Endometrial microvascular endothelial cells (primary cell): Measurements from ENCODE around the gene RAP1GAP2. TPM values are rescaled to one million over a fixed set of nuclear protein-coding genes. Genes with fewer than 3 reads are reported as not detected.
"Not testable (repeated sequence)": the region's sequence is repeated elsewhere in the genome, so short reads cannot be mapped to it uniquely, and the experiment has no call there.

Experiments used
- in situ Hi-C: cut with HindIII; loops from 2 replicates; pipeline ENCODE4 v1.10.0; 2017; ENCODE audit warnings: low sequenced_read_pairs, low pct_unique_long_range_greater_than_20kb; ENCODE audit errors: inconsistent ontology term
- total RNA-seq: library from RNA; depleted of rRNA; stranded (reverse); fragments of >200 nt; gene quantifications from one replicate; pipeline ENCODE4 v1.2.3, GENCODE V29; 2015; ENCODE audit errors: inconsistent ontology term

The RAP1GAP2 gene
- total RNA-seq, 1 donor from 2014 or later: 2.5 TPM

DNA sequence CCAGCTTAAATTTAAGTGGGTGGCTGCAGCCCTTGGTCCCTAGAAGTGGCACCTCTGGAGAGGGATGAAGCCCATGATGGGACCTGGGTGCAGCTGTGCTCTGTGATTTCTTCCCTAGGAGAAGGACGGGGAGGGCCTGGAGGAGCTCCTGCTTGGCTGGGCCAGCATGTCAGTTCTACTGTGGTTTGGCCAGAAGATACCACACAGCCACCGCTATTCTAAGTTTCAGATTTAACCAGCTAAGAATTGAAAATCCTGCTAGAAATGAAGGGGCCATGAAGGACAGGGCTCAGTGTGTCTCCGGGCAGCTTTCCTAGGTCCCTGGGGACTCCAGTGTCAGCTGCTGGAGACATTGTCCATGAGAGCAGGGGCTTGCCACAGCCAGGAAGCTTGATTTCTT lies 9.7 kb downstream of the RAP1GAP2 start:
- in situ Hi-C loops: no loop called here

DNA sequence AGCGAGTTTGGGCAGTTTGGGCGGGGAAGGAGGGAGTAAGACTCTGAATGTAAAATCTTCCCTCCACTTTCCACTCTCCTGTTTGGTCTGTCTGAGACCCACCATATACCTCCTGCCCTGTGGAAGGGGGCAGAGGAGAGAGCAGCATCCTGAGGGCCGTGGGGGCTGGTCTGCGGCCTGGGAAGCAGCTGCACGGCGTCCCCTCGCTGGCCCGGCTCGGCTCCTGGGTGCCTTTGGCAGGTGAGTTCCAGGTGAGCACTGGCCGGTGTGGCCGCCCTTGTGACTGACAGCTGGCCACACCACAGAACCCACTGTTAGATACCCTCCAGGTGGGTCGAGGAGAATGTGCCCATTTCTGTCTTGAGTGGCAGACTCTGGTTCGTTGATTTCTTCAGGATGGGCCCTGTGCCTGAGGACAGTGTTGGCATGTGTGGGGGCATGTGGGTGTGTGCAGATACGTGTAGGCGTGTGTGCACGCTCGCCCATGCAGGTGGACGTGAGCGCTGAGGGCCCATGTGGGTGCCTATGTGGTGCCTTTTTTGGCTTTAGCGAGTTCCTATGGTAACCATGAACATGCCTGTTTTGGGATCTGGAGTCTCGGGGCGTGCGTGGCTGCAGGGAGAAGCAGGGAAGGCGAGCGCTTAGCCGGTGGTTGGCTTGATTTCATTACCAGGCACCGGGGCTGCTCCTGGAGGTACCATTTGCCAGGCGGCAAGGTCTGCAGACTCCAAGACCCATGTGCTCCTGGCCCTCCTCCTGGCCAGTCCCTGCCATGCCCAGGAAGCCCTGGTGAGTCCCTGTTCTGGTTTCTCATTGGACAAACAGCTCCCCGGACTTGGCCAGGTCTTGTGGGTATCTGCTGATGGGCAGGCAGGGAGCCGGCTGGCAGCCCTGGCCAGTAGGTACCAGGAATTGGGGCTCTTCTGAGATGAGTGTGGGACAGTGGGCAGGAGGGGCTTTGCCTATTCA lies 12.4 kb downstream of the RAP1GAP2 start:
- in situ Hi-C loops: no loop called here

- in situ Hi-C loops: no loop called here
Measured at GRCh38 chr17:2809337-2809736, 13.1 kb downstream of the RAP1GAP2 start.

GRCh38 chr17:2814049-2814448 lies 17.8 kb downstream of the RAP1GAP2 start:
- in situ Hi-C loops: no loop called here

- in situ Hi-C loops: no loop called here
Measured at GRCh38 chr17:2814481-2815341, 18.5 kb downstream of the RAP1GAP2 start.

DNA sequence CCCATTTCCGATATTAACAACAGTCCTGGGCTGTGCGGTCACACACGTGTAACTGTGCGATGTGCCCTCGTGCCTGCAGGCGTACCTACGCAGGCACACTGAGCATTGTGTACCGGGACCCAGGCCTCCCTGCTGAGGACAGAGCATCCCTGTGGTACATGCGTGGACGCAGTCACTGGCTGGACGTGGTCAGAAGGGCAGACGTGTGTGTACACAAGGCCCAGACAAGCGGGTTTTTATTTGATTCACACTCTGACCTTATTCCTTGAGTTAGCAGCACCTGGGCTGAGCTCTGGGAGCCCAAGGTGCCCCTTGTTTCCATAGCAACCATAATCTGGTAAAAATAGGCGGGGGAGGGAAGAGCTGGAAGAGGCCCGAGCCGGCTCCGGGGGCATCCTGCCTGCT lies 19.5 kb downstream of the RAP1GAP2 start:
- in situ Hi-C loops: no loop called here

- in situ Hi-C loops: no loop called here
Measured at GRCh38 chr17:2816688-2817087, 20.4 kb downstream of the RAP1GAP2 start.

DNA sequence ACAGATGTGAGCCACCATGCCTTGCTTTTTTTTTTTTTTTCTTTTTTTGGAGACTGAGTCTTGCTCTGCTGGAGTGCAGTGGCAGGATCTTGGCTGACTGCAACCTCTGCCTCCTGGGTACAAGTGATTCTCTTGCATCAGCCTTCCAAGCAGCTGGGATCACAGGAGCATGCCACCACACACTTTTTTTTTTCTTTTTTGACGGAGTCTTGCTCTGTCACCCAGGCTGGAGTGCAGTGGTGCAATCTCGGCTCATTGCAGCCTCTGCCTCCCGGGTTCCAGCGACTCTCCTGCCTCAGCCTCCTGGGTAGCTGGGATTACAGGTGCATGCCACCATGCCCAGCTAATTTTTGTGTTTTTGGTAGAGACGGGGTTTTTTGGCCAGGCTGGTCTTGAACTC lies 23.1 kb downstream of the RAP1GAP2 start:
- in situ Hi-C loops: not testable (repeated sequence)

- in situ Hi-C loops: no loop called here
Measured at GRCh38 chr17:2819921-2820501, 23.8 kb downstream of the RAP1GAP2 start.

DNA sequence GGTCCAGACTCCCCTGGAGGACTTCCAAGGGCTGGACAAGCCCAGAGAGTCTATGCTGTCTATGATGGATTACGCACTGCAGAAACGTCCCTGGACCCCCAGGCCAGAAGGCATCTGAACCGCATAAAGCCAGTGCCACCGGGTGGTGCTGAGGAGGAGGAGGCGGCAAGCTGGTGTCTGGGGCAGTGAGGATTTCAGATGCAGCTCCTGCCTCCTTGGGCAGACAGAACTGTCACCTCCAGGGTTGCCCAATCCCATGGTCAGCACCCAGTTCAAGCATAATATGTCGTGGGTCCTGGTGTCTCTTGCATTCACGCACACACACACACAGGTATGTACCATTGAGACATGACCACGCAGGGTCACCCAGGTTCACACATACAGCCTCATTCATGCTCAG lies 25.6 kb downstream of the RAP1GAP2 start:
- in situ Hi-C loops: no loop called here

DNA sequence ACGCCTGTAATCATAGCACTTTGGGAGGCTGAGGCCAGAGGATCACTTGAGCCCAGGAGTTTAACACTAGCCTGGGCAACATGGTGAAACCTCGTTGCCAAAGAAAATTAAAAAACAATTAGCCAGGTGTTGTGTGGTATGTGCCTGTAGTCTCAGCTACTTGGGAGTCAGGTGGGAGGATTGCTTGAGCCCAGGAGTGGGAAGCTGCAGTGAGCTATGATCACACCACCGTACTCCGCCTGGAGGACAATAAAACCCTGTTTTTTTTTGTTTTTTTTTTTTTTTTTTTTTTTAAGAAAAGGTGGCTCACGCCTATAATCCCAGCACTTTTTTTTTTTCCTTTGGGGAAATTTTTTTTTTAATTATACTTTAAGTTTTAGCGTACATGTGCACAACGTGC lies 26.1 kb downstream of the RAP1GAP2 start:
- in situ Hi-C loops: no loop called here

DNA sequence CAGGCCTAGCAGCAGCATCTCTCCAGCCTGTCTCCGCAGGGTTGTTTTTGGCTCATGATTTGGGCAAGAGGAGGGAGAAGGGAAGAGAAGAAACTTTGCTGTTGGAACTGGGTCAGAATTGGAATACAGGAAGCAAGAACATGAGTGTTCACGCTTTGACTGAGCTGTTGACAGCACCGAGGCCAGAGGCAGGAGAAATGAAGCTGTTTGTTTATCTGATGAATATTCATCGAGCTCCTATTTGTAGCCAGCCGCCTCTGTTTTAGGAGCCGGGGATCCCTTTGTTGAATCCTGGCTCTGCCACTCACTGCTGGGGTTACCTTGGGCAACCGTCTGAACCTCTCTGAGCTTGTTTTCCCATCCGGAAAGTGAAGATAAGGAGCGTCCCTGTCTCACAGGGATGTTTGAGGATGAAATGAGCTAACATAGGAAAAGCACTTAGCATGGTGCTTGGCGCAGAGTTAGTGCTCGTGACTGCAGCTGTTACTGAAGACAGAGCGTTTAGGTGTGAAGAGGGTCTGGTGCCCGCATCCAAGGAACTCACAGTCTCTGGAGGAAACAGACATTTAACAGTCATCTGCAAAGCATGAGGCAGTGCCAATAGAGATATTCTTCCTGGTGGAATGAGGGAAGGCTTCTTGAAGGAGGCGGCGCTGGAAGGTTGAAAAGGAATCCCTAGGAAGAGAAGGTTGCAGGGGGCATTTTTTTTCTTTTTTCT lies 29.2 kb downstream of the RAP1GAP2 start:
- in situ Hi-C loops: no loop called here

GRCh38 chr17:2828397-2829038 lies 32.3 kb downstream of the RAP1GAP2 start:
- in situ Hi-C loops: no loop called here

GRCh38 chr17:2830678-2831077 lies 34.4 kb downstream of the RAP1GAP2 start:
- in situ Hi-C loops: no loop called here

GRCh38 chr17:2835780-2836179 lies 39.5 kb downstream of the RAP1GAP2 start:
- in situ Hi-C loops: no loop called here

DNA sequence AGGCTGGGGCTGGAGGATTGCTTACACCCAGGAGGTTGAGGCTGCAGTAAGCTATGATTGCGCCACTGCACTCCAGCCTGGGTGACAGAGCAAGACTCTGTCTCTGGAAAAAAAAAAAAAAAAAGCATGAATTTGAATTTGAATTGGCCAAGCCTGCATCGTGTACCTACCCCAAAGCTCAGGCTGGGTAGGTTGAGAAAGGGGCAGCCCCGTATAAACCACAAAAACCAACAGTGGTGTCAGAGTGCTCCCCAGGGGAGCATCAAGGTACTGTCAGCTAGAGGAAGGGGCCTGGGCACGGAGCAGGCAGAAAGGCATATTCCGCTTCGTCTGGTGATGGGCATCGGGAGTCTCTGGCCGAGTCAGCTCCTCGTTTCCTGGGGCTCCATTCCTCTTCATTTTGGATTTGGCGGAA lies 40.9 kb downstream of the RAP1GAP2 start:
- in situ Hi-C loops: no loop called here

DNA sequence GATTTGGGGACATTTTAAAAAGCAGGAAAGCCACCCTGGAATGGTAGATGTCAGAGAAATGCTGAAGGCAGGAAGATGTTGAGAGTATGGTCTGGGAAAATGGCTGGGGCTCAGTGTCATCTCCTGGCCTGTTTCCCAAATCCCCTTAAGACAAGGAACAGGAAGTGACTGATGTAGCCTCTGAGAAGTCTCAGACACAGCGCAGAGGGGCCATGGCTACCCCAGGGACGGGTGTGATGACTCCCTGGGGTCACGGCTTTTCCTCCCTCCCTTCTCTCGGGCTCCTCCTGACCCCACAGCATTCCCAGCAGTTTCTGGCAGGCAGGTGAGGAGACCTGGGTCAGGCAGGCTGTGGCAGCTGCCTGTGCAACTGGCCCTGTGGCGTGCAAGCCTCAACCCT lies 45.4 kb downstream of the RAP1GAP2 start:
- in situ Hi-C loops: no loop called here

DNA sequence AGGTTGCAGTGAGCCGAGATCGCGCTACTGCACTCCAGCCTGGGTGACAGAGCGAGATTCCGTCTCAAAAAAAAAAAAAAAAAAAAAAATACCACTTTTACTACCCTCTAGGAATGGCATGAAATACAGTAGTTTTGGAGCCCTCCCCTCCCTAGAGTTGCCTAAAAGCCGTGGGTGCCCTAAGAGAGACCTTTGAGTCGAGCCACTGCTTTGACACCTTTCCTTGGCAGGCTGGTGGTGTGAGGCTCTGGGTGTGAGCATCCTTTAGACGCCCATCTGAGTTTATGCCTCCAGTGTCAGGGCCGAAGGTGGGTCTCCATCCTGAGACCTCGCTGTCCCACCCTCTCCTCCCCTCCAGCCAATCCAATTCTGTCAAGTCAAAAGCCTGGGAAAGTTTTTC lies 46.2 kb downstream of the RAP1GAP2 start:
- in situ Hi-C loops: no loop called here
